Duodenal mucosa (tissue), 2 donors: Measurements from ENCODE around the gene HECTD2.

Source experiments
- H3K27ac ChIP-seq: one replicate; pipeline ENCODE4 v1.7.0; 2013; ENCODE audit warnings: low read depth, low read length
- H3K27me3 ChIP-seq, 2 donors: one replicate each; pipeline ENCODE4 v1.7.0; 2013; ENCODE audit warnings: low read length in 2 of 2, control low read depth in 1 of 2; ENCODE audit not compliant: insufficient read depth in 2 of 2, control insufficient read depth in 1 of 2
- H3K36me3 ChIP-seq, 2 donors: one replicate each; pipeline ENCODE4 v1.7.0; 2013; ENCODE audit warnings: low read length in 2 of 2, control low read depth in 1 of 2; ENCODE audit not compliant: insufficient read depth in 2 of 2, control insufficient read depth in 1 of 2
- H3K4me1 ChIP-seq, 2 donors: one replicate each; pipeline ENCODE4 v1.7.0; 2013; ENCODE audit warnings: low read length in 2 of 2, control low read depth in 1 of 2; ENCODE audit not compliant: insufficient read depth in 2 of 2, control insufficient read depth in 1 of 2
- H3K4me3 ChIP-seq, 2 donors: one replicate each; pipeline ENCODE4 v1.7.0; 2013; ENCODE audit warnings: low read length in 2 of 2, low read depth in 1 of 2
- H3K9ac ChIP-seq, 2 donors: one replicate each; pipeline ENCODE4 v1.7.0; 2013; ENCODE audit warnings: low read length in 2 of 2, low read depth in 1 of 2
- H3K9me3 ChIP-seq, 2 donors: one replicate each; pipeline ENCODE4 v1.7.0; 2013; ENCODE audit warnings: low read length in 2 of 2, control low read depth in 1 of 2; ENCODE audit not compliant: control insufficient read depth in 1 of 2

Gene HECTD2

GRCh38 chr10:91496016-91496415, 85.9 kb downstream of the HECTD2 start:
- H3K36me3 ChIP-seq, result no peaks in the 10 kb centered on the region
- no peaks in the 10 kb centered on the region for H3K4me1 ChIP-seq
- no peak overlapping the region for H3K4me3 ChIP-seq
- H3K27ac ChIP-seq, result no peak overlapping the region
- no peaks in the 10 kb centered on the region for H3K27me3 ChIP-seq
- no peaks in the 10 kb centered on the region for H3K9me3 ChIP-seq
- no peak overlapping the region for H3K9ac ChIP-seq

DNA sequence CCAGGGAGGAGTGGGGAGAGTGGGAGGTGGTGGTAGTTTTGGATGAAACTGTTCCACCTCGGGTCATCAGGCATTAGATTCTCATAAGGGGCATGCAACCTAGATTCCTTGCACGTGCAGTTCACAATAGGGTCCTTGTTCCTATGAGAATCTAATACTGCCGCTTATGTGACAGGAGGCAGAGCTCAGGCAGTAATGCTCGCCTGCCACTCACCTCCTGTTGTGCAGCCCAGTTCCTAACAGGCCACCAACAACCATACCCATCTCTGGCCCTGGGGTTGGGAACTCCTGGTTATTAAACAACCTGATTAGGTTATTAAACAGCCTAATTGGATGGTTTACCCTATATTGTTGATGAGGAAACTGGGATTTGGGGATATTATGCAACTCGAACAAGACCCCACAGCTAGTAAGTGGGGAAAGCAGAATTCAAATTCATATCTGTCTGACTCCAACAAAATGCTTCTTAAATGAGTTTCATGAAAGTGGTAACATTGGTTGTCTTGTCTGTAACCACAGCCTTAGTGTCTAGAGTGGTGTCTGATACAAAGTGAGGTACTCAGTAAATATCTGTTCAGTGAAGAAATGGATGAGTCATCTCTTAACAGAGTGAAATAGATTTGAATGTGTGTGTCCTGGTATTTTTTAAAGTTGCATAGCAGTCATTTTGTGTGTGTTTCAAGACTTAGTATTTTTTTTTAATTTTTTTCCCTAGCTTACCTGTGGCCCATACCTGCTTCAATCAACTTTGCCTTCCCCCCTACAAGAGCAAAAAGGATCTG, 101.6 kb downstream of the HECTD2 start:
- no peak overlapping the region for H3K27ac ChIP-seq

GRCh38 chr10:91512458-91512857, 102.3 kb downstream of the HECTD2 start:
- no peak overlapping the region for H3K9ac ChIP-seq
- no peak overlapping the region for H3K27ac ChIP-seq
- no peaks in the 10 kb centered on the region for H3K4me1 ChIP-seq
- H3K4me3 ChIP-seq, result no peak overlapping the region
- no peaks in the 10 kb centered on the region for H3K9me3 ChIP-seq
- H3K36me3 ChIP-seq, result no peaks in the 10 kb centered on the region
- H3K27me3 ChIP-seq, result no peaks in the 10 kb centered on the region

More for the DNA sequence above, 101.6 kb downstream of the HECTD2 start:
- Histone ChIP-seq H3K36me3 (no peaks in the 10 kb centered on the region), H3K4me1 (no peaks in the 10 kb centered on the region), H3K27me3 (no peaks in the 10 kb centered on the region), H3K4me3 (no peak overlapping the region), H3K9ac (no peak overlapping the region), H3K9me3 (no peaks in the 10 kb centered on the region)

DNA sequence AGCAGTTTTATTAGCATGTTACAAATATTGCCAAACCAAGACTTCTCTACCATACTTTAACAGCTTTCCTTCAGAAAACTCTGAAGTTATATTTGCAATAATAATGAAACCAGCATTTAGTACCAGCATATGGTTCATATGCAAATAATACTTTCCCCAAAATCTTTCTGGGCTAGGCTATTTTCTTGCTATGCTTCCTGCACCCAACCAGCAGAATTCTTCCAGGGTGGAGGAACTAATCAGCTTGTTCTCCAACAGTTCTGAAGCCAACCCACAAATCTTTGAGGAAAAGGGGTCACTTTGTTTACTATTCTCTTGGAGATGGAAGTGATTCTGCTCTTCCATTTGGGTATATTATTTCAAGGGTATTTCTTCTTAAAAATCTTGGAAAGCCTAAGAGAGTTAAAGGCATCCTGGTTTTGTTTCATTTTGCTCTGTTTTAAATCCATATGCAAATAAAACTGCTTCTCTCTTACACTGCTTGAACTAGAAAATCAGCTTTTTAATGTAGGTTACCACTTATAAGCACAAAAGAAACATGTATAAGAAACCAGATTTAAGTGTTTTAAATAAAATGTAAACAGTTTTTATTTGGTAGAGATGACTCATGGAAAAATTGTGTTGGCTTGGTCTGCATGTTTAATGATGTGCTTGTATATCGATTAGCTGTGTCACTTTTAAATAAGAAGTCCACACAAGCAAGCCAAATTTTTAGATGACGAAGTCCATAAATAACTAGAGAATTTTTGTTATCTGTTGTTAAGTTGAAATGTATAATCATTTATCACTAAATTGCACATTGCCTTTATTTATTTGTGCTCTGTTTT, 103.7 kb downstream of the HECTD2 start:
- Histone ChIP-seq H3K9ac (no peak overlapping the region), H3K4me1 (no peaks in the 10 kb centered on the region), H3K27ac (no peak overlapping the region), H3K9me3 (no peaks in the 10 kb centered on the region), H3K36me3 (no peaks in the 10 kb centered on the region), H3K4me3 (no peak overlapping the region), H3K27me3 (no peaks in the 10 kb centered on the region)

GRCh38 chr10:91514787-91515186, 104.6 kb downstream of the HECTD2 start:
- Histone ChIP-seq H3K27ac (no peak overlapping the region), H3K9me3 (no peaks in the 10 kb centered on the region), H3K27me3 (no peaks in the 10 kb centered on the region), H3K9ac (no peak overlapping the region), H3K4me3 (no peak overlapping the region), H3K4me1 (no peaks in the 10 kb centered on the region), H3K36me3 (no peaks in the 10 kb centered on the region)

- Histone ChIP-seq H3K4me1 (peaks cover 0 to 8% of the 10 kb centered on the region in 2 donors), H3K9me3 (no peaks in the 10 kb centered on the region), H3K4me3 (no peak overlapping the region), H3K36me3 (no peaks in the 10 kb centered on the region), H3K27ac (no peak overlapping the region), H3K27me3 (no peaks in the 10 kb centered on the region), H3K9ac (no peak overlapping the region)
Observed at GRCh38 chr10:91517394-91517793, 107.2 kb downstream of the HECTD2 start.

DNA sequence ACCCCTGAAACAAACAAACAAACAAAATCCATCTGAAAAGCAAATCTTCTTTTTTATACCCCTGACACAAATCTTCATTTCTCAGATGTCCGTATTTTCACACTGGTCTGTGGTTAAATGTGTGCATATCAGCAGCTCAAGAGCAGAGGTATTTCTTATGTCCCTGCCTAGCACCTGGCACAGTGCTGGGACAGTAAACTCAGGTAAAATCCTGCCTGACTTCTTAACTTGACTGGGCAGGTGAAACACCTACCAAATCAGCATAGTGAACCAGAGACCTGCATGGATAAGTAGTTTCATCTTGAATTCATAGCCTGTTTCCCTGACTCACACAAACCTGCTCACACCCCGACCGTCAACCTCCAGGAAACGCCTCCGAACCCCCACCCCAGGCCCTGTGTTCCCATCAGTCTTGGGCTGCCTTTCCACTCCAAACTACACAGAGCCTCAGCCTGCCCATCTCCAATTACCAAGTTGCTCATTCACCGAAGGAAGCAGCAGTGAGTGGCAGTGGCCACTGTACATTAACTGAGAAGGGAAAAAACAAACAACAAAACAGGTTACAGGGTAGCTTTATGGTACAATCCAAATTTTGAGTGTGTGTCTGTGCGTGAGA, 109.9 kb downstream of the HECTD2 start:
- H3K27ac ChIP-seq, result no peak overlapping the region
- H3K9ac ChIP-seq, result no peak overlapping the region
- no peak overlapping the region for H3K4me3 ChIP-seq
- no peaks in the 10 kb centered on the region for H3K36me3 ChIP-seq
- H3K9me3 ChIP-seq, result no peaks in the 10 kb centered on the region
- H3K4me1 ChIP-seq, result peaks cover 0 to 8% of the 10 kb centered on the region in 2 donors
- no peaks in the 10 kb centered on the region for H3K27me3 ChIP-seq

GRCh38 chr10:91520661-91521060, 110.5 kb downstream of the HECTD2 start:
- Histone ChIP-seq H3K9ac (no peak overlapping the region), H3K27ac (no peak overlapping the region), H3K4me1 (peaks cover 0 to 8% of the 10 kb centered on the region in 2 donors), H3K27me3 (no peaks in the 10 kb centered on the region), H3K4me3 (no peak overlapping the region), H3K36me3 (no peaks in the 10 kb centered on the region), H3K9me3 (no peaks in the 10 kb centered on the region)

- Histone ChIP-seq H3K27me3 (no peaks in the 10 kb centered on the region), H3K9me3 (no peaks in the 10 kb centered on the region), H3K27ac (no peak overlapping the region), H3K4me1 (peaks cover 0 to 8% of the 10 kb centered on the region in 2 donors), H3K9ac (no peak overlapping the region), H3K4me3 (no peak overlapping the region), H3K36me3 (no peaks in the 10 kb centered on the region)
Observed at GRCh38 chr10:91521439-91521838, 111.3 kb downstream of the HECTD2 start.
